DND-41 (cell line): ENCODE measurements around the gene CNR1.
"Not testable (repeated sequence)": the region's sequence is repeated elsewhere in the genome, so short reads cannot be mapped to it uniquely, and the experiment has no call there.

Source experiments
- ATAC-seq: fragments of 200-7000 bp; cut with Tn5 transposase; 3 replicates; pipeline ENCODE4 v1.9.1; 2021; ENCODE audit warnings: low read depth; ENCODE audit not compliant: insufficient read depth
- DNase-seq: peaks from one replicate; pipeline ENCODE4 v3.0.0-alpha.2; 2020
- H2AFZ ChIP-seq: 2 replicates; pipeline ENCODE4 v1.6.0; 2012; ENCODE audit warnings: low read depth, low read length
- H3K27ac ChIP-seq: 2 replicates; pipeline ENCODE4 v1.5.1; 2012; ENCODE audit warnings: low read length, inconsistent platforms
- H3K27me3 ChIP-seq: fragments of 200-600 bp; sonication (generic); 2 replicates; pipeline ENCODE4 v1.6.0; 2012; ENCODE audit warnings: low read length, mild to moderate bottlenecking, inconsistent platforms; ENCODE audit not compliant: insufficient read depth, poor library complexity
- H3K36me3 ChIP-seq: 2 replicates; pipeline ENCODE4 v1.5.1; 2012; ENCODE audit warnings: low read length, inconsistent platforms; ENCODE audit not compliant: insufficient read depth
- H3K4me1 ChIP-seq: 2 replicates; pipeline ENCODE4 v1.5.1; 2012; ENCODE audit warnings: mild to moderate bottlenecking, low read length; ENCODE audit not compliant: insufficient read depth
- H3K4me2 ChIP-seq: 2 replicates; pipeline ENCODE4 v1.6.0; 2012; ENCODE audit warnings: mild to moderate bottlenecking, moderate library complexity, low read length, inconsistent platforms; ENCODE audit not compliant: insufficient read depth
- H3K4me3 ChIP-seq, 2 experiments: fragments of 200-600 bp in 1 of 2; shearing (Covaris generic) in 1 of 2; 2 replicates each; pipeline ENCODE4 v1.5.1; 2012 to 2016; ENCODE audit warnings: inconsistent platforms in 2 of 2, low read length in 2 of 2, mild to moderate bottlenecking in 2 of 2, low read depth in 1 of 2, moderate library complexity in 1 of 2
- H3K79me2 ChIP-seq: 2 replicates; pipeline ENCODE4 v1.6.0; 2012; ENCODE audit warnings: low read length, inconsistent platforms; ENCODE audit not compliant: insufficient read depth
- H3K9ac ChIP-seq: 2 replicates; pipeline ENCODE4 v1.6.0; 2012; ENCODE audit warnings: low read depth, mild to moderate bottlenecking, inconsistent platforms, low read length, moderate library complexity
- H3K9me3 ChIP-seq: 2 replicates; pipeline ENCODE4 v1.5.1; 2012; ENCODE audit warnings: low read length, moderate library complexity, mild to moderate bottlenecking, inconsistent platforms; ENCODE audit not compliant: insufficient read depth, severe bottlenecking
- H4K20me1 ChIP-seq: 2 replicates; pipeline ENCODE4 v1.6.0; 2012; ENCODE audit warnings: low read length; ENCODE audit not compliant: insufficient read depth
- EZH2 ChIP-seq: IDR thresholded peaks from 3 replicates; pipeline ENCODE4 v1.6.1; 2012; ENCODE audit warnings: borderline replicate concordance, low read depth, mild to moderate bottlenecking, moderate library complexity, low read length, inconsistent platforms; ENCODE audit not compliant: severe bottlenecking
- TF ChIP-seq, protein P1 (sequence below): IDR thresholded peaks from 2 replicates; pipeline ENCODE4 v1.5.1; 2012; ENCODE audit warnings: borderline replicate concordance, low read length, moderate library complexity, mild to moderate bottlenecking; ENCODE audit not compliant: poor library complexity, severe bottlenecking; ENCODE audit errors: extremely low read depth

Gene CNR1

GRCh38 chr6:88165844-88166492 lies at the start of gene CNR1:
Gene CNR1, minus strand, starts transcription at chr6:88166347. Its CDS starts 21,073 bp downstream, at chr6:88145274.
- ATAC-seq: no peak
- Histone ChIP-seq H3K79me2 (no peaks in the 10 kb centered on the region), H3K4me1 (no peaks in the 10 kb centered on the region), H3K4me3 (no peak within 1 kb of the TSS), H3K4me2 (no peak within 1 kb of the TSS), H2AFZ (no peak within 1 kb of the TSS), H3K27me3 (no peaks in the 10 kb centered on the region), H3K9me3 (no peaks in the 10 kb centered on the region), H4K20me1 (no peaks in the 10 kb centered on the region), H3K36me3 (no peaks in the 10 kb centered on the region), H3K27ac (no peak within 1 kb of the TSS), H3K9ac (no peak within 1 kb of the TSS)
- DNase-seq: no peak
- TF ChIP-seq, protein P1, sequence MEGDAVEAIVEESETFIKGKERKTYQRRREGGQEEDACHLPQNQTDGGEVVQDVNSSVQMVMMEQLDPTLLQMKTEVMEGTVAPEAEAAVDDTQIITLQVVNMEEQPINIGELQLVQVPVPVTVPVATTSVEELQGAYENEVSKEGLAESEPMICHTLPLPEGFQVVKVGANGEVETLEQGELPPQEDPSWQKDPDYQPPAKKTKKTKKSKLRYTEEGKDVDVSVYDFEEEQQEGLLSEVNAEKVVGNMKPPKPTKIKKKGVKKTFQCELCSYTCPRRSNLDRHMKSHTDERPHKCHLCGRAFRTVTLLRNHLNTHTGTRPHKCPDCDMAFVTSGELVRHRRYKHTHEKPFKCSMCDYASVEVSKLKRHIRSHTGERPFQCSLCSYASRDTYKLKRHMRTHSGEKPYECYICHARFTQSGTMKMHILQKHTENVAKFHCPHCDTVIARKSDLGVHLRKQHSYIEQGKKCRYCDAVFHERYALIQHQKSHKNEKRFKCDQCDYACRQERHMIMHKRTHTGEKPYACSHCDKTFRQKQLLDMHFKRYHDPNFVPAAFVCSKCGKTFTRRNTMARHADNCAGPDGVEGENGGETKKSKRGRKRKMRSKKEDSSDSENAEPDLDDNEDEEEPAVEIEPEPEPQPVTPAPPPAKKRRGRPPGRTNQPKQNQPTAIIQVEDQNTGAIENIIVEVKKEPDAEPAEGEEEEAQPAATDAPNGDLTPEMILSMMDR: no peak
- no peak for TF ChIP-seq EZH2

DNA sequence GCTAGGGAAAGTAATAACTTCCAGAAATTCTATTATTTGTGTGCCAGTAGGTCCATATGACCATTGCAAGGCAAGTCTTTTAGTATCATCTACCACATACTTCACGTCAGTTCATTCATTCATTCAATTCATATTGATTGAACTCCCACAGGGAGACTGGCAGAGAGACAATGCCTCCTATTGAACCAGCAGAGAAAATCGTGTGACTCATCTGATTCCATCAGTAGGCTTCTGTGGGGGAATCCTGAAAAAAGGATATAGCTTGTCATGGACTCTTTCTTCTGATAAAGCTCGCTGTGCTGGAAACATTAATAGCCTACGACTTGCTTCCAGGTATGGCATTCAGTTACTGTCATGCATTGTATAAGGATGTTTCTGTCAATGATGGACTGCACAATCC lies 45.3 kb upstream of the CNR1 start:
- no peak for DNase-seq
- no peaks in the 10 kb centered on the region for H3K36me3 ChIP-seq
- no peaks in the 10 kb centered on the region for H3K27me3 ChIP-seq
- no peak overlapping the region for H3K27ac ChIP-seq
- no peaks in the 10 kb centered on the region for H3K9me3 ChIP-seq
- no peak overlapping the region for H2AFZ ChIP-seq
- H3K4me2 ChIP-seq: no peak overlapping the region
- no peaks in the 10 kb centered on the region for H3K4me1 ChIP-seq
- H4K20me1 ChIP-seq: no peaks in the 10 kb centered on the region
- H3K4me3 ChIP-seq: no peak overlapping the region
- no peaks in the 10 kb centered on the region for H3K79me2 ChIP-seq
- H3K9ac ChIP-seq: no peak overlapping the region
- no peak for ATAC-seq
- TF ChIP-seq, protein P1: no peak
- no peak for TF ChIP-seq EZH2

DNA sequence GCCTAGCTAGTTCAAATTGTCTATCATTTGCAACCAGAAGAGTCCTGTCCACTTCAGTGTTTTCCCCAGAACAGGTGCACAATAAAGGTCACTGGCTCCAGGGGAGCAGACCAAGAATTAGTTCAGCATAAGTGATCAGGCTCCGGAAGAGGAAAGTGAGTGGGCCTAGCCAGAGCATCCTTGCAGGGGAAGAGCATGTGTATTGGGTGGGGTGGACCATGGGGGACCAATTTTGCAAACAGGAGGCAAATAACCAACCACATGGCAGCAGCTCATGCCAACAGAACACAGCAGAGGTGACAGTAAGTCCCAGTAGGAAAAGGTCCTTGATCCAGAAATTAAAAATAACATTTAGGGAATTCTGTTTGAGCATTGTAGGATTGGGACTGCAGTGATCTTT lies 43.2 kb upstream of the CNR1 start:
- H4K20me1 ChIP-seq: no peaks in the 10 kb centered on the region
- no peak for TF ChIP-seq EZH2
- TF ChIP-seq, protein P1: no peak
- no peak overlapping the region for H3K4me2 ChIP-seq
- no peak overlapping the region for H2AFZ ChIP-seq
- H3K36me3 ChIP-seq: no peaks in the 10 kb centered on the region
- H3K9ac ChIP-seq: no peak overlapping the region
- no peaks in the 10 kb centered on the region for H3K79me2 ChIP-seq
- no peaks in the 10 kb centered on the region for H3K27me3 ChIP-seq
- H3K9me3 ChIP-seq: no peaks in the 10 kb centered on the region
- no peak overlapping the region for H3K4me3 ChIP-seq
- DNase-seq (no peak), ATAC-seq (no peak)
- H3K4me1 ChIP-seq: no peaks in the 10 kb centered on the region
- no peak overlapping the region for H3K27ac ChIP-seq

DNA sequence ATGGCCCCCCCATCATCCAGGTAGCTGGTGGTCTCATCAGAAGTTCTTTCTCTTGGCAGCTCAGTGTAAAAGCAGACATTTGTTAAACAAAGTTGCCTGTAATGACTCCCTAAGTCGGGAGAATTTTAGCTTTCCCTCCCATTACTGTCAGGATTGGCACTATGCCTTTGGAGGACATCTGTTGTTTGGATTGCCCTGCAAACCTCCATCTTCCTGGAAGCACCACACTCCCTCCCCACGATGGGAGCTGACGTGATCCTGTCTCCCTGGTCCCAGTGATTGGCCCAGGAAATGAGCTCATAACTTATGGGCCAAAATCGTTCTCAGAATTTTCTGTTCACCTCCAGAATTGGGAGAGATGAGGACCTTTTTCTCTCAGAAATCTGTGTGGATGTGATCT lies 42.6 kb upstream of the CNR1 start:
- Histone ChIP-seq H3K27ac (no peak overlapping the region), H3K79me2 (no peaks in the 10 kb centered on the region), H4K20me1 (no peaks in the 10 kb centered on the region), H3K4me1 (no peaks in the 10 kb centered on the region), H3K4me2 (no peak overlapping the region), H3K9me3 (no peaks in the 10 kb centered on the region), H3K4me3 (no peak overlapping the region), H3K27me3 (no peaks in the 10 kb centered on the region), H3K36me3 (no peaks in the 10 kb centered on the region), H2AFZ (no peak overlapping the region), H3K9ac (no peak overlapping the region)
- ATAC-seq: no peak
- TF ChIP-seq, protein P1: no peak
- TF ChIP-seq EZH2: no peak
- DNase-seq: no peak

DNA sequence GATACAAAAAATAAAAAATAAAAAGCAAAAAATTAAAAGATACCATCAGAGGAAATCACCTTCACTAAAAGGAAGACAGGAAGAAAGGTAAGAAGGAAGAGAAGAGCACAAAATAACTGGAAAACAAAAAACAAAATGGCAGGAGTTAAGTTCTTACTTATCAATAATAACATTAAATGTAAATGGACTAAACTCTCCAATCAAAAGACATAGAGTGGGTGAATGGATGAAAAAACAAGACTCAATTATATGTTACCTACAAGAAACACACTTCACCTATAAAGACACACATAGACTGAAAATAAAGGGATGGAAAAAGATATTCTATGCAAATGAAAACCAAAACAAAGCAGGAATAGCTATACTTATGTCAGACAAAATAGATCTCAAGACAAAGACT lies 35.6 kb upstream of the CNR1 start:
- not testable (repeated sequence) for H3K27me3 ChIP-seq, H3K9ac ChIP-seq, H3K4me1 ChIP-seq, DNase-seq, H3K9me3 ChIP-seq, ATAC-seq, H3K4me3 ChIP-seq, H3K36me3 ChIP-seq, H3K4me2 ChIP-seq, H3K27ac ChIP-seq, H2AFZ ChIP-seq, H4K20me1 ChIP-seq, H3K79me2 ChIP-seq
